ENCODE data around the gene G6PD.
"Not testable (repeated sequence)": the region's sequence is repeated elsewhere in the genome, so short reads cannot be mapped to it uniquely, and the experiment has no call there.

G6PD gene

DNA sequence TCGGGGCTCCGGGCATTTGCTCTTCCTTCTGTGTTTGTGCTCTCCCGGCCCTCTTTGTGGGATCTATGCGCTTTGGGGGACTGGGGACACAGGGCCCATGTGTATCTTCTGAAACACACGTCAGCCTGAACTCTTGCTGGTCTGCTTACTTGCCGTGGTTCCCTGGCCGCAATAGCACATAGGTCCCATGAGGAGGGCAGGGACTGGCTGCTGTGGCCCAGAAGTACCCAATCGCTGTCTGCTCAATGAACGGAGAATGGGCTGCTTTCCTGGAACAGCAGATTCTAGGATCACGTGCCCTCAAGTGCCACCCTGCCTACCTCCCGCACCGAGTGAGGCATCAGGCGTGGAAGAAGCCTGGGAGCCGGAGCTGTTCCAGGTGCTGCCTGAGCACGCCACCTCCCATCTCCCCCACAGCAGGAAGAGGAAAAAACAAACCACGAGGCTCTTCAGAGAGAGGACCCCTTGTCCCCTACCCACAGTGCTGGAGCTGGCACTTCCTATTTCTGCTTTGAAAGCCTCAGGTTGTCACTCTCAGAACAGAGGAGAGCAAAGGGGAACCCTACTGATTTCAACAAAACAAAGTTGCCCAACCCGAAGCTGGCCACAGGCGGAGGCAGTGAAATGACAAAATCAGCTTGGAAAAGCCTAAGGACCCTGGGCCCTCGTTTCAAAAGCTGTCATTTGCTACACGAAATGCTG is 3.8 kb downstream of the G6PD start:
- peak; percentile 39 for DNase-seq

- DNase-seq: peak; percentile 56
These were observed 4.5 kb downstream of the G6PD start for GRCh38 chrX:154541896-154542722.

- no peak for DNase-seq
These were observed 5.1 kb downstream of the G6PD start for GRCh38 chrX:154541589-154541895.

DNA sequence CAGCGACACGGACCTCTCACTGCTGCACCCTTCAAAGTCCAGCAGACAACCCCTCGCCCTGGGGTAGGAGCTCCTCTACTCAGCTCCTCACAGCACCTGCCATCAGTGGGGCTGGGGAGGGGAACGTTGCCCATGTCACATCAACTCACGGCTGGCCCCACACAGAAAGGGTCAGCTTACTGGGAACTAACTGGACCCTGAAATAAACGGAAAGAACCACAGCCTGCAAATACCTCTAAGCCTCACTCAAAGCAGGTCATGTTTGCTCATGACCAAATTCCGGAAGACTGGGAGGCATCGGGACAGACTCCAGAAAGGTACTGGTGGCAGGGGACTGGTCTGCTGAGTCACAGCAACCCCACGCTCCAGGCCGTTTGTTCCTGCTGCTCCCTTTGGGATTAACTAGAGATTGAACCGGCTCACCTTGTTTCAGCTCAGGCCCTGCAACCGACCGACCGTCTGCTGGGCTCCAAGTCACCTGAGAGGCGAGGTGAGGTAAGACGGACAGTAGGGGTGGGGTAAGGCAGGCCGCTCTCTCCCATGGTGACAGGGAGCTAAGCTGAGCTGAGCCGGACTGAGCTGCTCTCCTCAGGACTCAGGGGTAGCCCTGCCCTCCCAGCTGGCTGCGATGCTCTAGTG is 5.6 kb downstream of the G6PD start:
- DNase-seq: no peak

DNA sequence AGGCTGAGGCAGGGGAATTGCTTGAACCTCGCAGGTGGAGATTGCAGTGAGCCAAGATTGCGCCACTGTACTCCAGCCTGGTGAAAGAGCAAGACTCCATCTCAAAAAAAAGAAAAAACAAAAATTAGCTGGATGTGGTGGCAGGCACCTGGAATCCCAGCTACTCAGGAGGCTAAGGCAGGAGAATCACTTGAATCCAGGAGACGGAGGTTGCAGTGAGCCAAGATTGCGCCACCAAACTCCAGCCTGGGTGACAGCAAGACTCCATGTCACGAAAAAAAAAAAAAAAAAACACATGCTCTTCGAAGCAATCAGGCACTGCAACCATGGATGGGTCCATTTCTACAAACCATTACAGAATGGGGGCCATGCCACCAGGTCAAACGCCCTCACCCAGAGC is 6.3 kb downstream of the G6PD start:
- DNase-seq: not testable (repeated sequence)

GRCh38 chrX:154539077-154539476 is 7.6 kb downstream of the G6PD start:
- no peak for DNase-seq

- DNase-seq: no peak
These were observed 10.8 kb downstream of the G6PD start for GRCh38 chrX:154535892-154536291.

DNA sequence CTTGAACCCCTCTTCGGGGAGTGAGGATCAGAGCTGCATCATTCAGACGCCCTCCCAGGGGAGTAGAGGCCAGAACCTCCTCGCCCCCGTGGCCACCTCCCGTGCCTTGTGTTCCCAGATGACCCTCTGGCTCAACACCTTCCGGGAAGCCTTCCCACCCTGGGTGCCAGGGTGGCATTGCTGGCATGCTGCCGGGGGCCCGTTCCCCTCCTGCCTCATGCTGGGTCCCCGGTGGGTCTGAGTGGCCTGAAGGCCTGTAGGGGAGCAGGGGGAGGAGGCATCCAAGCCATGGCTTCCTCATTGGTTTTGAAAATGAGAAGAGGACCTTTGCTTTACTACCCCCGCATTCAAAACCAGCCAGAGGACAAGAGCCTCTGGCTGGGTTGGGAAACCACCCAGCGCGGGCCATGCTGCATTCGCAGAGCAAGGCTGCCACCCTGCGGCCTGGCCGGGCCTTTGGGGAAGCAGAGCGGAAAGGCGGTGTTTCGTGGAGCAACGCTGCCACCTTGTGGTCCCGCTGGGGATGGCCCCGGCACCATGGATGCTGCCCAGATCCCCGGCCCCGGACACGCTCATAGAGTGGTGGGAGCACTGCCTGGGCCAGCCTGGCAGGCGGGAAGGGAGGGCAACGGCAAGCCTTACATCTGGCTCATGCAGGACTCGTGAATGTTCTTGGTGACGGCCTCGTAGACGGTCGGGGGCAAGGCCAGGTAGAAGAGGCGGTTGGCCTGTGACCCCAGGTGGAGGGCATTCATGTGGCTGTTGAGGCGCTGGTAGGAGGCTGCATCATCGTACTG is 11.9 kb downstream of the G6PD start:
- peak; percentile 89 for DNase-seq

DNA sequence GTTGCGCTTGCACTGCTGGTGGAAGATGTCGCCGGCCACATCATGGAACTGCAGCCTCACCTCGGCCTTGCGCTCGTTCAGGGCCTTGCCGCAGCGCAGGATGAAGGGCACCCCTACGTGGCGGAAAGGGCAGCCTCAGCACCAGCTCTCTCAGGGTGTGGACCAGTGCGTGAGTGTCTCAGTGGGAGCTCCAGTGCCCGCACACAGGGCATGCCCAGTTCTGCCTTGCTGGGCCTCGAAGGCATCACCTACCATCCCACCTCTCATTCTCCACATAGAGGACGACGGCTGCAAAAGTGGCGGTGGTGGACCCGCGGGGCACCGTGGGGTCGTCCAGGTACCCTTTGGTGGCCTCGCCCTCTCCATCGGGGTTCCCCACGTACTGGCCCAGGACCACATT is 14.0 kb downstream of the G6PD start:
- no peak for DNase-seq

GRCh38 chrX:154531626-154532025 is 15.0 kb downstream of the G6PD start:
- DNase-seq: no peak

DNA sequence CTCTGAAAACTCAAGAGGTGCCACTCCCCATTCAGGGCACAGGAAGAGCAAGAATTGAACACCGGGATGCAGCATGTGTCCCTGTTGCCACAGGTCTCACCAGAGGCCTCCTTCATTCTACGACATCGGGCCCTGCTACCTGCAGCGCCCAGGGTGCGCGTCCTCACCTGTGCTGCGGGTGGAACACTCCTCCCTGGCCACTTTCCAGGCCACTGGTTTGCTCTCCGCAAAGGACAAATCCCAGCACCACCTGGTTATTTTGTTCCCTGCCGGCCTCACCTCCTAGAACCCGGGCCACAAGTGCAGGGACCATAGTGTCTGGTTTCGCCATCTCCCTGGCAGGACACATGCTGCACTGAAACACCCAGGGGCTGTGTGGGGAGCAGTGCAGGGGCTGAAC is 16.4 kb downstream of the G6PD start:
- DNase-seq: no peak

DNA sequence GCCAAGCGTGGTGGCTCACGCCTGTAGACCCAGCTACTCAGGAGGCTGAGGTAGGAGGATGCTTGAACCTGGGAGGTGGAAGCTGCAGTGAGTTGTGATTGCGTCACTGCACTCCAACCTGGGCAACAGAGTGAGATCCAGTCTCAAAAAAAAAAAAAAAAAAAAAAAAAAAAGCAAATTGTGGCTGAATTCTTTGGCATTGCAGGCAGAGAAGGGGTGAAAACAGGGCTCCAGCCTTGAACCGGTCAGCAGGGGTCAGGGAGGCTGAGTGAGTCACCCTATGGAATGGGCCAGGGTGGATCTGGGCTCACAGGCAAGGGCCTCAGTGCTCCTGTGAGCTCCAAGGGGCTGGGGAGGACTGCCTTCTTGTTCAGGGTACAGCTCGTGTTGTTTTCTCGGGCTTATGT is 17.4 kb downstream of the G6PD start:
- no peak for DNase-seq

DNA sequence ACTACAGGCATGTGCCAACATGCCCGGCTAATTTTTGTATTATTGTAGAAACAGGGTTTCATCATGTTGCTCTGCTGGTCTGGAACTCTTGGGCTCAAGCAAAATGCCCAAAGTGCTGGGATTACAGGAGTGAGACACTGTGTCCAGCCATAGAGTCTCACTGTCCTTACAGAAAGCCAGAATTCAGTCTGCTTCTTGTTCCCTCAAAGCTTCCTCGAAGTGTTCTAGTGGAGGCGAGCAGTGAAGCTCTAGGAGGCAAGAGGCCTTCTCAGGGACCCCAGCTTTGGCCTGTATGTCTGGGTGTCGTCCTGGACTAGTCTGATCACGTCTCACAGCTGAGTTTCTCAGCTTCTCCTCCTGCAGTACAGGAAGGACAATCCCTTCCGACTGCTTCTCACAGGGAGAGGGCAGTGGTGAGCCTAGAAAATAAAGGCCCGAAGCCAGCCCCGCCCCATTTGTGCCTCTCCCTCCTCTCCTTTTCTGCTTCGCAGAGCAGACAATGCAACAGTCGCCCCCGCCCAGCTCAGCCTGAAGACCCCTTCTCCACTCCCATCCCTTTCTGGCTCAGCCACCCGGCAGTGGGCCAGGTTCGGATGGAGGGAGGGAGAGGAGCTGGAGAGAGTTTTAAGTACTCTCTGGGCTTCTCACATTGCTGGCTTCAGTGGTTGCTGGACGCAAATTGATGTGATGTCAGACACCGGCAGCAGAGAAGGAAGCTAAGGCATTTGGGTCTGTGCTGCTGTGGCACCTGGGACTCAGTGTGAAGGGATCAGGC is 19.6 kb downstream of the G6PD start:
- DNase-seq: peak; percentile 61

DNA sequence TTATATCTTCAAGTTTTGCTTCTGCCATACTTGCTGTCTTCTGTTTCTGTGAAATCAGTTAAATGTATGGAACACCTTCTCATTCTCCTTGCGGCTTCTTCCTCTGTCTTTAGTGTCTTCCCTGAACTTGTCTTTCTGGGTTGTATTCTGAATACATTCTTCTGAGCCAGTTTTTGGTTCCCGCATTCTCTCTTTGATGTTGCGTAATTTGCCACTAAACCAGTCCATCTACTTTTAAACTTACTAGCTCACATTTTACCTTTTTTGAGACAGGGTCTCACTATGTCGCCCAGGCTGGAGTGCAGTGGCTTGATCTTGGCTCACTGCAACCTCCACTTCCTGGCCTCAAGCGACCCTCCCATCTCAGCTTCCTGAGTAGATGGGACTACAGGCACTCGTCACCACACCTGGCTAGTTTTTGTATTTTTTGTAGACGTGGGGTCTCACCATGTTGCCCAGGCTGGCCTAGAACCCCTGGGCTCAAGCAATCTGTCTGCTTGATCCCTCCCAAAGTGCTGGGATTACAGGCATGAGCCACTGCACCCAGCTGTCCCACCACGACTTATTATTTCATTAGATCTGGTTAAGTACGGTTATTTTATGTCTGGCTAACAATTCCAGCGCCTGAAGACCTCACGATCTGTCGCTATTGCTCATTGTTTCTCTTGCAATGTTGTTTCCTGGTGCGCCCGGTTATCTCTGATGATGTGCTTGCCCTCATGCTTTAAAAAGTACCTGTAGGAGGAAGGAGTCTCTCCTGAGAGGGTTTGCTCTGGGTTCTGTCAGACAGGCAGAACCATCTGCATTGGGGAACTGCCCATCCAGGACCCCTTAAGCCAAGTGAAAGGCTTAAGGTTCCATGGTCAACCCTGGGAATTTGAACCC is 20.8 kb downstream of the G6PD start:
- no peak for DNase-seq

DNA sequence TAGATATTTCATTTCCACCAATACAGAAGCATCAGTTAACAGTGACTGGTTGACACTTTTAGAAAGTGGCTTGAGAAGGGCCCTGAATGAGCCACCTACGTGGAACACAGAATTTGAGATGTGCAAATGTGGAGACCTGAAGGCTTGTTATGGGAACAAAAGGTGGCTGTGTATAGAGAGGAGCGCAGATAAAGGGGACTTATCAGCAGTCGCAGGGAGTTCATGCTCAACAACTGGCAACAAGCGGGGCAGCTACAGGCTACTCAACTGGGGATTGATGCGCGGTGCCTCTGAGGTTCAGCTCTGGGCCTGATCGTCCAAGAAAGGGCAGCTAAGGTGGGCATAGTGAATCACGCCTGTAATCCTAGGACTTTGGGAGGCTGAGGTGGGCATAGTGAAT is 27.3 kb downstream of the G6PD start:
- DNase-seq: no peak

DNA sequence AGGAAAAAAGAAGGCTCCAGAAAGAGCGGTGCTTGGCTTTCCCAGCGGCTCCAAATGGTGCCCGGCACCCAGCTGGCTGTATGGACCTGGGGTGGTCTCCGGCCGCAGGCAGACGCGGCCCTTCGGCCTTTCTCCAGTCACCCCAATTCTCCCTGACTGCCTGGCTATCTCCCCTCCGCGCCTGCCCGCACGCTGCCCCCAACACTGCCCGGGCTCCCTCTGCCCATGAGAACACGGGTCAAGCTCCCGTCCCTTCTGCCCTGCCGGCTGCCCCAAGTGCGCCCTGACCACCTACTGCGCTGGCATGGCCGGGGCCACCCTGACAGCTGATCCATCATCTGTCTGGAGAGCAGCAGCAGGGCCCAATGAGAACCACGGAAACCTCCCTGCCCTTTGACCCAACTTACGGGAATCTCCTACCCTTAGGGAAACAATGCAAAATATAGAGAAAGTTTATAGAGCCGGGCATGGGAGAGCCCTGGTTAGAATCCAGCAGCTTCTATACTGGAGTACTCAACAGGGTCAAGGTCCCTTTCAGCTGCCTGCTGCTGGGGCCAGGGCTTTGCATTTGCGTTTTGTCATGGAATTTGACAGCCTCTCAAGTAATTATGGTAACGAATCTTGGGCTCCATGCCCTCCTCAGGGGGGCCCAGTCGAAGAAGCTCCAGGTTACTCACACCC is 29.4 kb downstream of the G6PD start:
- DNase-seq: no peak

- no peak for DNase-seq
These were observed 30.0 kb downstream of the G6PD start for GRCh38 chrX:154516656-154517100.

GRCh38 chrX:154515966-154516655 is 30.5 kb downstream of the G6PD start, which contains the start of gene FAM3A:
Gene FAM3A (minus strand): TSS chrX:154516232. CDS start chrX:154515772, 460 bp downstream.
- peak; percentile 92 for DNase-seq

GRCh38 chrX:154515090-154515965 is 31.3 kb downstream of the G6PD start:
- peak; percentile 26 for DNase-seq

All from CD4-positive, alpha-beta T cell treated with Interferon gamma for 1 hour (primary cell).